H9 (cell line): ENCODE results near the gene SEPTIN5. TPM values are rescaled to one million over a fixed set of nuclear protein-coding genes. Genes with fewer than 3 reads are reported as not detected.

Experiments
- DNase-seq: peaks from one replicate; pipeline ENCODE4 v3.0.0-alpha.2; 2017
- H2AFZ ChIP-seq: one replicate; pipeline ENCODE4 v1.6.1; 2013; ENCODE audit warnings: mild to moderate bottlenecking, low read length, control low read depth, moderate library complexity
- H2AK5ac ChIP-seq: 2 replicates; pipeline ENCODE4 v1.6.1; 2013; ENCODE audit warnings: low read length, control low read depth, mixed read lengths; ENCODE audit not compliant: insufficient read length
- H2BK120ac ChIP-seq: one replicate; pipeline ENCODE4 v1.6.1; 2013; ENCODE audit warnings: low read depth, mild to moderate bottlenecking, low read length, control low read depth, inconsistent platforms; ENCODE audit not compliant: poor library complexity, severe bottlenecking
- H2BK12ac ChIP-seq: 2 replicates; pipeline ENCODE4 v1.6.1; 2013; ENCODE audit warnings: low read length, control low read depth, mixed read lengths, low read depth; ENCODE audit not compliant: insufficient read length
- H2BK15ac ChIP-seq: 2 replicates; pipeline ENCODE4 v1.6.1; 2013; ENCODE audit warnings: low read depth, low read length, control low read depth
- H2BK20ac ChIP-seq: one replicate; pipeline ENCODE4 v1.6.1; 2013; ENCODE audit warnings: low read depth, mild to moderate bottlenecking, low read length, control low read depth, inconsistent platforms; ENCODE audit not compliant: poor library complexity, severe bottlenecking
- H2BK5ac ChIP-seq: 2 replicates; pipeline ENCODE4 v1.6.1; 2013; ENCODE audit warnings: low read length, control low read depth, mixed read lengths; ENCODE audit not compliant: insufficient read length
- H3K14ac ChIP-seq: 2 replicates; pipeline ENCODE4 v1.6.1; 2013; ENCODE audit warnings: low read length, control low read depth; ENCODE audit not compliant: insufficient read depth
- H3K18ac ChIP-seq: 2 replicates; pipeline ENCODE4 v1.6.1; 2013; ENCODE audit warnings: low read depth, mild to moderate bottlenecking, mixed read lengths, low read length, control low read depth; ENCODE audit not compliant: insufficient read length
- H3K23ac ChIP-seq: 2 replicates; pipeline ENCODE4 v1.6.1; 2013; ENCODE audit warnings: low read length, control low read depth, mixed read lengths, low read depth; ENCODE audit not compliant: insufficient read length
- H3K23me2 ChIP-seq: 2 replicates; pipeline ENCODE4 v1.6.1; 2013; ENCODE audit warnings: low read depth, mild to moderate bottlenecking, mixed read lengths, low read length, control low read depth; ENCODE audit not compliant: insufficient read length, poor library complexity, severe bottlenecking
- H3K27ac ChIP-seq: 2 replicates; pipeline ENCODE4 v1.5.1; 2013; ENCODE audit warnings: low read length, control low read depth, mixed read lengths, low read depth; ENCODE audit not compliant: insufficient read length
- H3K27me3 ChIP-seq: 2 replicates; pipeline ENCODE4 v1.6.1; 2013; ENCODE audit warnings: low read length, control low read depth, inconsistent platforms; ENCODE audit not compliant: insufficient read depth
- H3K4ac ChIP-seq: 2 replicates; pipeline ENCODE4 v1.6.1; 2013; ENCODE audit warnings: low read depth, mild to moderate bottlenecking, control low read depth, inconsistent platforms, low read length, moderate library complexity
- H3K4me1 ChIP-seq: 2 replicates; pipeline ENCODE4 v1.6.1; 2013; ENCODE audit warnings: low read length, control low read depth, inconsistent platforms; ENCODE audit not compliant: insufficient read depth
- H3K4me2 ChIP-seq: 2 replicates; pipeline ENCODE4 v1.6.1; 2013; ENCODE audit warnings: low read length, control low read depth, mixed read lengths; ENCODE audit not compliant: insufficient read length, insufficient read depth
- H3K56ac ChIP-seq: 2 replicates; pipeline ENCODE4 v1.6.1; 2013; ENCODE audit warnings: low read depth, mild to moderate bottlenecking, mixed read lengths, low read length, control low read depth; ENCODE audit not compliant: insufficient read length
- H3K79me1 ChIP-seq: 2 replicates; pipeline ENCODE4 v1.6.1; 2013; ENCODE audit warnings: low read depth, mild to moderate bottlenecking, moderate library complexity, low read length, control low read depth, inconsistent platforms; ENCODE audit not compliant: insufficient read depth, poor library complexity, severe bottlenecking
- H3K79me2 ChIP-seq: 2 replicates; pipeline ENCODE4 v1.6.1; 2013; ENCODE audit warnings: low read length, control low read depth, inconsistent platforms; ENCODE audit not compliant: insufficient read depth
- H3K9ac ChIP-seq: 2 replicates; pipeline ENCODE4 v1.6.1; 2013; ENCODE audit warnings: low read length, control low read depth, mixed read lengths; ENCODE audit not compliant: insufficient read length; ENCODE audit errors: extremely low read depth
- H3K9me3 ChIP-seq: one replicate; pipeline ENCODE4 v1.6.1; 2013; ENCODE audit warnings: low read depth, low read length, inconsistent platforms; ENCODE audit not compliant: control insufficient read depth
- H3T11ph ChIP-seq: one replicate; pipeline ENCODE4 v1.6.1; 2013; ENCODE audit warnings: mild to moderate bottlenecking, low read length, control low read depth, inconsistent platforms
- H4K20me1 ChIP-seq: one replicate; pipeline ENCODE4 v1.6.1; 2013; ENCODE audit not compliant: control insufficient read depth, insufficient read length, insufficient read depth
- H4K5ac ChIP-seq: 2 replicates; pipeline ENCODE4 v1.6.1; 2013; ENCODE audit warnings: low read depth, mild to moderate bottlenecking, mixed read lengths, low read length, control low read depth; ENCODE audit not compliant: insufficient read length
- H4K8ac ChIP-seq: replicated peaks from 2 replicates; pipeline ENCODE4 v1.6.1; 2013; ENCODE audit warnings: low read length, control low read depth, mixed read lengths, low read depth; ENCODE audit not compliant: insufficient read length
- H4K91ac ChIP-seq: 2 replicates; pipeline ENCODE4 v1.6.1; 2013; ENCODE audit warnings: low read depth, mild to moderate bottlenecking, moderate library complexity, mixed read lengths, low read length, control low read depth; ENCODE audit not compliant: insufficient read length
- H3K27ac Mint-ChIP-seq, 3 experiments: 2 replicates in 2 of 3; 3 replicates in 1 of 3; pipeline ENCODE4 v1.8.0; 2020 to 2021; ENCODE audit warnings: mixed read lengths in 3 of 3, mild to moderate bottlenecking in 1 of 3, moderate library complexity in 1 of 3
- H3K27me3 Mint-ChIP-seq: 2 replicates; pipeline ENCODE4 v1.8.0; 2021; ENCODE audit warnings: low read depth, mild to moderate bottlenecking, moderate library complexity, mixed read lengths
- H3K36me3 Mint-ChIP-seq, 3 experiments: 2 replicates in 2 of 3; 3 replicates in 1 of 3; pipeline ENCODE4 v1.8.0; 2020 to 2021; ENCODE audit warnings: low read depth in 3 of 3, mixed read lengths in 3 of 3; ENCODE audit not compliant: insufficient read depth in 1 of 3
- H3K4me1 Mint-ChIP-seq, 2 experiments: 2 replicates each; pipeline ENCODE4 v1.8.0; 2020; ENCODE audit warnings: mixed read lengths in 2 of 2
- H3K4me3 Mint-ChIP-seq, 2 experiments: 2 replicates in 1 of 2; 3 replicates in 1 of 2; pipeline ENCODE4 v1.8.0; 2020 to 2021; ENCODE audit warnings: mild to moderate bottlenecking in 2 of 2, mixed read lengths in 2 of 2, moderate library complexity in 1 of 2
- H3K9me3 Mint-ChIP-seq, 2 experiments: 2 replicates in 1 of 2; 3 replicates in 1 of 2; pipeline ENCODE4 v1.8.0; 2020; ENCODE audit warnings: mild to moderate bottlenecking in 2 of 2, mixed read lengths in 2 of 2, moderate library complexity in 1 of 2
- CTCF ChIP-seq: fragments of 200-600 bp; sonication (generic); conservative IDR thresholded peaks from 3 replicates; pipeline ENCODE4 v1.8.0; 2021; ENCODE audit warnings: antibody characterized with exemption, mild to moderate bottlenecking
- WGBS: extraction: QIAGEN DNeasy Blood & Tissue Kit; methylation state at CpG from one replicate; pipeline ENCODE4 v1.1.7; 2013; ENCODE audit warnings: missing lambda C conversion rate, low lambda C conversion rate, mixed read lengths; ENCODE audit not compliant: insufficient read length; ENCODE audit errors: extremely low coverage; 5-methylcytosine and 5-hydroxymethylcytosine counted together
- total RNA-seq: library from RNA; stranded (reverse); gene quantifications from 2 replicates; pipeline ENCODE4 v1.2.1, GENCODE V29; 2021

Gene SEPTIN5
- total RNA-seq, 1 experiment from 2014 or later, result 17.8 TPM

DNA sequence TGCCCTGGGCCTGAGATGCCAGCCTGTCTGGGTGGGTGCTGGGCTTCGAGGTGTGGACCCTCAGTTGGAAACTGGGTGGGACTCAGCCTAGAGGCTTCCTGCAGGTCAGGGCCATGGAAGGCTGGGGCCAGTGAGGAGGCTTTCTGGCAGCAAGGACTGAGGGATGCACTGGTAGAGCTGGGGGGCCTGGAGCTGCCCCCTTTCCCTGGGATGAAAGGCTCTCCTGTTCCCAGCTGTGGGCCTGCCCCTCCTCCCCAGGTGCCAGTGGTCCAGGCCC lies 2.5 kb downstream of the SEPTIN5 start:
- no CpG with 5 or more reads among the region's 1 CpG for WGBS
- Histone ChIP-seq H2AFZ (no peak overlapping the region), H3K23me2 (peaks cover 10% of the 10 kb centered on the region), H3K4ac (no peak overlapping the region), H3K79me2 (no peaks in the 10 kb centered on the region), H3K27me3 (peaks cover 28% of the 10 kb centered on the region; the same call in 1 of the 2 replicates), H3T11ph (no peak overlapping the region), H2BK5ac (no peak overlapping the region), H2AK5ac (no peak overlapping the region), H2BK15ac (no peak overlapping the region), H3K27ac (no peak overlapping the region), H3K56ac (no peak overlapping the region), H3K23ac (no peak overlapping the region), H3K4me2 (no peak overlapping the region), H4K5ac (no peak overlapping the region), H3K14ac (no peak overlapping the region; the same call in 1 of the 2 replicates), H3K18ac (no peak overlapping the region), H3K79me1 (no peaks in the 10 kb centered on the region), H2BK20ac (no peak overlapping the region), H3K9ac (no peak overlapping the region), H4K91ac (no peak overlapping the region), H3K4me1 (peaks cover 2% of the 10 kb centered on the region; the same call in 1 of the 2 replicates), H3K9me3 (no peaks in the 10 kb centered on the region), H2BK120ac (no peak overlapping the region), H4K20me1 (peaks cover 2% of the 10 kb centered on the region), H4K8ac (no peak overlapping the region), H2BK12ac (no peak overlapping the region)
- DNase-seq, result no peak
- peaks cover 6 to 8% of the 10 kb centered on the region in 2 experiments; a peak in 3 of 5 replicates for H3K9me3 Mint-ChIP-seq
- peaks cover 79% of the 10 kb centered on the region for H3K27me3 Mint-ChIP-seq
- H3K4me1 Mint-ChIP-seq, result peaks cover 15 to 28% of the 10 kb centered on the region in 2 experiments
- TF ChIP-seq CTCF, result no peak
- no peak overlapping the region for H3K27ac Mint-ChIP-seq
- H3K4me3 Mint-ChIP-seq, result no peak overlapping the region
- peaks cover 7 to 18% (median 12%) of the 10 kb centered on the region in 3 experiments; a peak in 6 of 7 replicates for H3K36me3 Mint-ChIP-seq
